ENCODE results near the gene P2RY11.

P2RY11 gene

GRCh38 chr19:10124429-10124828 is 12.9 kb downstream of the P2RY11 start:
- Histone ChIP-seq H3K27me3 (no peaks in the 10 kb centered on the region), H3K36me3 (peaks cover 0 to 10% (median 0%) of the 10 kb centered on the region in 3 donors), H3K4me1 (peaks cover 0 to 29% (median 17%) of the 10 kb centered on the region in 4 donors), H3K27ac (no peak overlapping the region), H3K9me3 (no peaks in the 10 kb centered on the region), H3K4me3 (no peak overlapping the region)
- no peak for DNase-seq
- intact Hi-C loops (cut with DNase I; ENCODE audit: low total_unique reads): no loop called here
- no peak for TF ChIP-seq CTCF (IDR thresholded peaks at IDR 0.05)

GRCh38 chr19:10126213-10126639 is 14.7 kb downstream of the P2RY11 start:
- Histone ChIP-seq H3K9me3 (no peaks in the 10 kb centered on the region), H3K27ac (no peak overlapping the region), H3K4me1 (peaks cover 0 to 15% (median 5%) of the 10 kb centered on the region in 4 donors), H3K4me3 (no peak overlapping the region), H3K27me3 (no peaks in the 10 kb centered on the region), H3K36me3 (peaks cover 0 to 11% (median 10%) of the 10 kb centered on the region in 3 donors)
- no peak for TF ChIP-seq CTCF (IDR thresholded peaks at IDR 0.05)
- intact Hi-C loops (cut with DNase I; ENCODE audit: low total_unique reads): no loop called here
- DNase-seq: no peak

- H3K36me3 ChIP-seq: peaks cover 48 to 77% (median 62%) of the 10 kb centered on the region in 3 donors
- intact Hi-C loops (cut with DNase I; ENCODE audit: low total_unique reads): no loop called here
These were observed 21.4 kb downstream of the P2RY11 start for GRCh38 chr19:10132905-10133304.

GRCh38 chr19:10133596-10133995 is 22.1 kb downstream of the P2RY11 start:
- Histone ChIP-seq H3K4me3 (no peak overlapping the region), H3K27ac (no peak overlapping the region), H3K36me3 (peaks cover 50 to 84% (median 62%) of the 10 kb centered on the region in 3 donors), H3K27me3 (no peaks in the 10 kb centered on the region), H3K4me1 (no peaks in the 10 kb centered on the region), H3K9me3 (no peaks in the 10 kb centered on the region)
- intact Hi-C loops (cut with DNase I; ENCODE audit: low total_unique reads): no loop called here
- DNase-seq: no peak
- no peak for TF ChIP-seq CTCF (IDR thresholded peaks at IDR 0.05)

More at GRCh38 chr19:10132905-10133304, 21.4 kb downstream of the P2RY11 start:
- no peaks in the 10 kb centered on the region for H3K4me1 ChIP-seq
- no peak overlapping the region for H3K4me3 ChIP-seq
- DNase-seq: no peak
- no peaks in the 10 kb centered on the region for H3K27me3 ChIP-seq
- TF ChIP-seq CTCF (IDR thresholded peaks at IDR 0.05): no peak
- no peaks in the 10 kb centered on the region for H3K9me3 ChIP-seq
- no peak overlapping the region for H3K27ac ChIP-seq

- TF ChIP-seq CTCF (IDR thresholded peaks at IDR 0.05): no peak
- Histone ChIP-seq H3K27ac (no peak overlapping the region), H3K4me3 (no peak overlapping the region), H3K27me3 (no peaks in the 10 kb centered on the region), H3K36me3 (peaks cover 50 to 89% (median 63%) of the 10 kb centered on the region in 3 donors), H3K4me1 (no peaks in the 10 kb centered on the region), H3K9me3 (no peaks in the 10 kb centered on the region)
- DNase-seq: no peak
- intact Hi-C loops (cut with DNase I; ENCODE audit: low total_unique reads): no loop called here
These were observed 22.5 kb downstream of the P2RY11 start for GRCh38 chr19:10134040-10134439.
